DMS114 treated with DMSO at 0.1 percent for 48 hours (cell line): ENCODE measurements around the gene GMNC.
A peak's percentile ranks its signal among the peaks of the same experiment; 100 is the strongest.

Experiments used
- DNase-seq: peaks from one replicate; lab custom pipeline; 2025; ENCODE audit not compliant: unreplicated experiment; lab: John Stamatoyannopoulos, UW

Gene GMNC

GRCh38 chr3:190849607-190850006 is 12.9 kb downstream of the GMNC start:
- DNase-seq = no peak

GRCh38 chr3:190848870-190849269 is 13.6 kb downstream of the GMNC start:
- no peak for DNase-seq

- no peak for DNase-seq
Observed at GRCh38 chr3:190847436-190847835, 15.1 kb downstream of the GMNC start.

- no peak for DNase-seq
Observed at GRCh38 chr3:190840146-190840545, 22.3 kb downstream of the GMNC start.

GRCh38 chr3:190831225-190831624 is 31.3 kb downstream of the GMNC start:
- DNase-seq = no peak

GRCh38 chr3:190830031-190830430 is 32.5 kb downstream of the GMNC start:
- no peak for DNase-seq

GRCh38 chr3:190826018-190826417 is 36.5 kb downstream of the GMNC start:
- no peak for DNase-seq

- DNase-seq = no peak
Observed at GRCh38 chr3:190825386-190826016, 37.0 kb downstream of the GMNC start.

GRCh38 chr3:190811775-190812480 is 50.6 kb downstream of the GMNC start:
- DNase-seq = peak; percentile 25

- DNase-seq = no peak
Observed at GRCh38 chr3:190810957-190811356, 51.5 kb downstream of the GMNC start.

- no peak for DNase-seq
Observed at GRCh38 chr3:190809351-190809750, 53.1 kb downstream of the GMNC start.

- DNase-seq = no peak
Observed at GRCh38 chr3:190807719-190808375, 54.6 kb downstream of the GMNC start.
